ENCODE data around the gene MEIS1.

- TF ChIP-seq, protein P1, sequence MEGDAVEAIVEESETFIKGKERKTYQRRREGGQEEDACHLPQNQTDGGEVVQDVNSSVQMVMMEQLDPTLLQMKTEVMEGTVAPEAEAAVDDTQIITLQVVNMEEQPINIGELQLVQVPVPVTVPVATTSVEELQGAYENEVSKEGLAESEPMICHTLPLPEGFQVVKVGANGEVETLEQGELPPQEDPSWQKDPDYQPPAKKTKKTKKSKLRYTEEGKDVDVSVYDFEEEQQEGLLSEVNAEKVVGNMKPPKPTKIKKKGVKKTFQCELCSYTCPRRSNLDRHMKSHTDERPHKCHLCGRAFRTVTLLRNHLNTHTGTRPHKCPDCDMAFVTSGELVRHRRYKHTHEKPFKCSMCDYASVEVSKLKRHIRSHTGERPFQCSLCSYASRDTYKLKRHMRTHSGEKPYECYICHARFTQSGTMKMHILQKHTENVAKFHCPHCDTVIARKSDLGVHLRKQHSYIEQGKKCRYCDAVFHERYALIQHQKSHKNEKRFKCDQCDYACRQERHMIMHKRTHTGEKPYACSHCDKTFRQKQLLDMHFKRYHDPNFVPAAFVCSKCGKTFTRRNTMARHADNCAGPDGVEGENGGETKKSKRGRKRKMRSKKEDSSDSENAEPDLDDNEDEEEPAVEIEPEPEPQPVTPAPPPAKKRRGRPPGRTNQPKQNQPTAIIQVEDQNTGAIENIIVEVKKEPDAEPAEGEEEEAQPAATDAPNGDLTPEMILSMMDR (IDR thresholded peaks at IDR 0.05): no peak
- TF ChIP-seq EZH2 (IDR thresholded peaks at IDR 0.05; ENCODE audit: borderline replicate concordance, insufficient read depth, low read depth, low read length, poor library complexity, severe bottlenecking): no peak
Measured at GRCh38 chr2:66447677-66448076, 12.8 kb downstream of the MEIS1 start.

Data from B cell (primary cell).